CD4-positive, alpha-beta T cell (primary cell): ENCODE measurements around the gene WASHC3. TPM values are rescaled to one million over a fixed set of nuclear protein-coding genes. Genes with fewer than 3 reads are reported as not detected.

Experiments used
- ATAC-seq: fragments of 200-7000 bp; cut with Tn5 transposase; one replicate; pipeline ENCODE4 v1.10.0; 2022; ENCODE audit warnings: mild to moderate bottlenecking; ENCODE audit not compliant: poor library complexity
- CTCF ChIA-PET: fragments of 350-600 bp; sonication (Branson Sonifier 250); formaldehyde crosslinking; loops from one replicate; lab custom pipeline; 2021; ENCODE audit warnings: antibody characterized with exemption, inconsistent platforms; lab: Charles Lee
- POLR2A ChIA-PET: fragments of 350-600 bp; sonication (Branson Sonifier 250); formaldehyde crosslinking; loops from one replicate; lab custom pipeline; 2021; ENCODE audit warnings: antibody characterized with exemption, inconsistent platforms; lab: Charles Lee
- DNase-seq, 14 experiments: peaks; one replicate each; pipeline ENCODE4 v3.0.0-alpha.2; 2013 to 2020; ENCODE audit warnings: mixed read lengths in 2 of 14
- H3K27ac ChIP-seq, 2 donors: one replicate each; pipeline versions ENCODE4 v1.5.1 to v1.7.0; 2013; ENCODE audit warnings: low read length in 2 of 2, low read depth in 1 of 2, mild to moderate bottlenecking in 1 of 2
- H3K27me3 ChIP-seq, 2 experiments: 1 replicate in 1 of 2; 2 replicates in 1 of 2; pipeline versions ENCODE4 v1.6.1 to v1.7.0; 2013; ENCODE audit warnings: low read length in 2 of 2, control low read depth in 1 of 2, mild to moderate bottlenecking in 1 of 2, moderate library complexity in 1 of 2; ENCODE audit not compliant: insufficient read depth in 2 of 2, control insufficient read depth in 1 of 2
- H3K36me3 ChIP-seq: one replicate; pipeline ENCODE4 v1.6.1; 2013; ENCODE audit warnings: low read length, control low read depth; ENCODE audit not compliant: insufficient read depth
- H3K4me1 ChIP-seq: one replicate; pipeline ENCODE4 v1.6.1; 2013; ENCODE audit warnings: low read length, control low read depth; ENCODE audit not compliant: insufficient read depth
- H3K4me3 ChIP-seq: one replicate; pipeline ENCODE4 v1.5.1; 2013; ENCODE audit warnings: mild to moderate bottlenecking, low read length, moderate library complexity
- H3K9me3 ChIP-seq, 2 experiments: 1 replicate in 1 of 2; 2 replicates in 1 of 2; pipeline versions ENCODE4 v1.6.1 to v1.7.0; 2013; ENCODE audit warnings: low read length in 2 of 2, mild to moderate bottlenecking in 2 of 2, control low read depth in 1 of 2, moderate library complexity in 1 of 2; ENCODE audit not compliant: control insufficient read depth in 1 of 2, insufficient read depth in 1 of 2
- H3K27ac Mint-ChIP-seq: one replicate; pipeline ENCODE4 v1.8.0; 2020; ENCODE audit warnings: mixed read lengths
- H3K27me3 Mint-ChIP-seq: one replicate; pipeline ENCODE4 v1.8.0; 2021; ENCODE audit warnings: mixed read lengths
- H3K36me3 Mint-ChIP-seq: one replicate; pipeline ENCODE4 v1.8.0; 2021; ENCODE audit warnings: low read depth, mixed read lengths
- H3K4me1 Mint-ChIP-seq: one replicate; pipeline ENCODE4 v1.8.0; 2021; ENCODE audit warnings: low read depth, mixed read lengths
- H3K4me3 Mint-ChIP-seq: one replicate; pipeline ENCODE4 v1.8.0; 2020; ENCODE audit warnings: mild to moderate bottlenecking, mixed read lengths
- H3K9me3 Mint-ChIP-seq: one replicate; pipeline ENCODE4 v1.8.0; 2020; ENCODE audit warnings: mixed read lengths
- intact Hi-C, 2 experiments: fragments of 100-400 bp; cut with DNase I in 1 of 2; cut with micrococcal nuclease in 1 of 2; formaldehyde crosslinking; loops; one replicate each; pipeline versions ENCODE4 v1.15.1 to v1.9.0; 2023 to 2025; cut with DNase I, micrococcal nuclease
- total RNA-seq, 174 experiments: library from RNA in 2 of 174; stranded (reverse) in 2 of 174; gene quantifications; one replicate each; pipeline ENCODE4 v1.2.3 and lab custom pipeline; 2021 to 2026
- TF ChIP-seq, protein P1 (sequence below): fragments of 200-600 bp; IDR thresholded peaks from one replicate; pipeline ENCODE4 v1.8.0; 2022; ENCODE audit warnings: antibody characterized with exemption, mild to moderate bottlenecking

The WASHC3 gene
- total RNA-seq, 2 experiments from 2014 or later: 16.9 to 20.3 TPM

- peaks cover 46% of the 10 kb centered on the region for H3K36me3 ChIP-seq
- no peak overlapping the region for H3K27ac ChIP-seq
- Mint-ChIP-seq H3K9me3 (no peaks in the 10 kb centered on the region), H3K4me1 (peaks cover 13% of the 10 kb centered on the region), H3K4me3 (no peak overlapping the region), H3K27ac (peak overlapping the region; percentile 25), H3K27me3 (no peaks in the 10 kb centered on the region), H3K36me3 (peaks cover 56% of the 10 kb centered on the region)
- intact Hi-C loops: no loop called here
- ChIA-PET CTCF (no interaction called here), POLR2A (interaction anchor here (1.7 kb wide), 1 partner anchor 18 kb away, joined by 3 read pairs; the partner anchor contains the start of gene WASHC3)
- peaks cover 5% of the 10 kb centered on the region for H3K4me1 ChIP-seq
- DNase-seq (peak in 4 of 14 experiments; percentile 35 to 76 (median 48)), ATAC-seq (peak; percentile 92)
- no peaks in the 10 kb centered on the region for H3K9me3 ChIP-seq
- no peak overlapping the region for H3K4me3 ChIP-seq
- TF ChIP-seq, protein P1, sequence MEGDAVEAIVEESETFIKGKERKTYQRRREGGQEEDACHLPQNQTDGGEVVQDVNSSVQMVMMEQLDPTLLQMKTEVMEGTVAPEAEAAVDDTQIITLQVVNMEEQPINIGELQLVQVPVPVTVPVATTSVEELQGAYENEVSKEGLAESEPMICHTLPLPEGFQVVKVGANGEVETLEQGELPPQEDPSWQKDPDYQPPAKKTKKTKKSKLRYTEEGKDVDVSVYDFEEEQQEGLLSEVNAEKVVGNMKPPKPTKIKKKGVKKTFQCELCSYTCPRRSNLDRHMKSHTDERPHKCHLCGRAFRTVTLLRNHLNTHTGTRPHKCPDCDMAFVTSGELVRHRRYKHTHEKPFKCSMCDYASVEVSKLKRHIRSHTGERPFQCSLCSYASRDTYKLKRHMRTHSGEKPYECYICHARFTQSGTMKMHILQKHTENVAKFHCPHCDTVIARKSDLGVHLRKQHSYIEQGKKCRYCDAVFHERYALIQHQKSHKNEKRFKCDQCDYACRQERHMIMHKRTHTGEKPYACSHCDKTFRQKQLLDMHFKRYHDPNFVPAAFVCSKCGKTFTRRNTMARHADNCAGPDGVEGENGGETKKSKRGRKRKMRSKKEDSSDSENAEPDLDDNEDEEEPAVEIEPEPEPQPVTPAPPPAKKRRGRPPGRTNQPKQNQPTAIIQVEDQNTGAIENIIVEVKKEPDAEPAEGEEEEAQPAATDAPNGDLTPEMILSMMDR: no peak
- H3K27me3 ChIP-seq: no peaks in the 10 kb centered on the region
Observed at GRCh38 chr12:102043928-102044327, 17.9 kb downstream of the WASHC3 start.

- H3K4me3 ChIP-seq: no peak overlapping the region
- no peaks in the 10 kb centered on the region for H3K9me3 ChIP-seq
- intact Hi-C loops: no loop called here
- POLR2A ChIA-PET: interaction anchor here (0.6 kb wide), 1 partner anchor 18 kb away, joined by 3 read pairs; no protein-coding TSS in a partner anchor
- H3K4me1 Mint-ChIP-seq: no peaks in the 10 kb centered on the region
- no peak overlapping the region for H3K27ac ChIP-seq
- TF ChIP-seq, protein P1: no peak
- DNase-seq (no peak), ATAC-seq (no peak)
- no peak overlapping the region for H3K27ac Mint-ChIP-seq
- H3K36me3 ChIP-seq: peaks cover 78% of the 10 kb centered on the region
- H3K36me3 Mint-ChIP-seq: peaks cover 87% of the 10 kb centered on the region
- H3K27me3 ChIP-seq: no peaks in the 10 kb centered on the region
- CTCF ChIA-PET: no interaction called here
- no peaks in the 10 kb centered on the region for H3K27me3 Mint-ChIP-seq
- no peaks in the 10 kb centered on the region for H3K9me3 Mint-ChIP-seq
- H3K4me3 Mint-ChIP-seq: no peak overlapping the region
- H3K4me1 ChIP-seq: no peaks in the 10 kb centered on the region
Observed at GRCh38 chr12:102033991-102034745, 27.6 kb downstream of the WASHC3 start.

DNA sequence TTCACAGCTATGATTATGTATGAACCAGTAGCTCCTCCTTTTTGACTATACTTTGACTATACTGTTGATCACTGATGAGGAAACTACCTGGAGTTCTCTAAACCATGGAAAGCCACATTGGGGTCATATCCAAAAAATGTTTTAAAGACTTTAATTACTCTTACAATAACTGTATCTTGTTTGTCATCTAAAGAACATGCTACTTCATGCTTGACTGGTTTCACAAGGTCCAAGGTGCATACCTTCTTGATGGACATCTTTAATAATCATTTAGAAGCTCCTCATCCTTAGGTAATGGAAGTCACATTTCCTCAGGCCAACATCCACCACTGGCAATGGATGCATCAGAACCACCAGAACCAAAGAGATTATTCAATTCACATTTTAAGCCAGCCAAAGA, 29.9 kb downstream of the WASHC3 start:
- peaks cover 84% of the 10 kb centered on the region for H3K36me3 Mint-ChIP-seq
- H3K9me3 Mint-ChIP-seq: no peaks in the 10 kb centered on the region
- no peaks in the 10 kb centered on the region for H3K27me3 ChIP-seq
- no peak overlapping the region for H3K27ac ChIP-seq
- H3K9me3 ChIP-seq: no peaks in the 10 kb centered on the region
- intact Hi-C loops: no loop called here
- DNase-seq (no peak), ATAC-seq (no peak)
- peaks cover 62% of the 10 kb centered on the region for H3K36me3 ChIP-seq
- H3K4me1 ChIP-seq: no peaks in the 10 kb centered on the region
- no peak overlapping the region for H3K4me3 Mint-ChIP-seq
- no peaks in the 10 kb centered on the region for H3K27me3 Mint-ChIP-seq
- H3K27ac Mint-ChIP-seq: no peak overlapping the region
- no peak overlapping the region for H3K4me3 ChIP-seq
- no peaks in the 10 kb centered on the region for H3K4me1 Mint-ChIP-seq
- TF ChIP-seq, protein P1: no peak
- POLR2A ChIA-PET: interaction anchor here (0.9 kb wide), 1 partner anchor 30 kb away, joined by 3 read pairs; the partner anchor contains the start of gene WASHC3
- CTCF ChIA-PET: interaction anchor here (1.2 kb wide), 1 partner anchor 12 kb away, joined by 3 read pairs; no protein-coding TSS in a partner anchor
